ENCODE data around the gene KDM2B.
A peak's percentile ranks its signal among the peaks of the same experiment; 100 is the strongest.
"Not testable (repeated sequence)": the region's sequence is repeated elsewhere in the genome, so short reads cannot be mapped to it uniquely, and the experiment has no call there.

KDM2B gene

DNA sequence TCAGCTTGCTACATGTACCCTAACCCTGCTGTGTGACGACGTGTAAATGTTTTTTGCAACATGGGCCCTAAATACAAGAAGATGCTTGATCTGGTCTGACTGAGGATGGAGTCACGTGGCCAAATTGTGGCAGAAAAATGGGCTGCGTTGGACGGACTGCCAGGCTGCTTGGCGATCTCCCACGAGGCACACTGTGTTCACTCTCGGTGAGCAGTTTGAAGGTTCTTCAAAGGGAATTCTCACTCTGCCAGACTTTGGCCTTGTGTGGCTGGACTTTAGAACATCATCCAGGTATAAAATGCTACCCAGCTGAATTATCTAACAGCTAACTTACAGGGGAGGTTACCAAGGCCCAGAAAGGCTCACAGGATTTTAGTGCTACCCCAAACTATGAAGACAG, 85.1 kb downstream of the KDM2B start:
- no peak for DNase-seq

- no peak for DNase-seq
Observed at GRCh38 chr12:121494093-121494787, 86.6 kb downstream of the KDM2B start.

GRCh38 chr12:121490401-121491281, 90.2 kb downstream of the KDM2B start:
- no peak for DNase-seq

- no peak for DNase-seq
Observed at GRCh38 chr12:121489874-121490273, 90.9 kb downstream of the KDM2B start.

DNA sequence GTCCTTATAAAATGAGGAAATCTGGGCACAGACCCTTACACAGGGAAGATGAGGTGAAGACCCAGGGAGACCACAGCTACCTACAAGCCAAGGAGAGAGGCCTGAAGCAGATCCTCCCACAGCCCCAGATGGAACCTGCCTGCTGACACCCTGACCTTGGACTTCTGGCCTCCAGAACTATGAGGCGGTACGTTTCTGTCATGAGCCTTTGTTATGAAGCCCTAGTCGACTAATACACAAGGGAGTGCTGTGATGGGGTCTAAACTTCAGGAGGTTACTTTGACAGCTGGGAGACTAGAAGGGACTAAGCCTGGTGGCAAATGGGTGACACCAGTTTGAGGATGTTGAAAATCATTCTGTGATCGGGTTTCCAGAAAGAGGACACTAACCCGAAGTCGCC, 95.9 kb downstream of the KDM2B start:
- DNase-seq, result no peak

DNA sequence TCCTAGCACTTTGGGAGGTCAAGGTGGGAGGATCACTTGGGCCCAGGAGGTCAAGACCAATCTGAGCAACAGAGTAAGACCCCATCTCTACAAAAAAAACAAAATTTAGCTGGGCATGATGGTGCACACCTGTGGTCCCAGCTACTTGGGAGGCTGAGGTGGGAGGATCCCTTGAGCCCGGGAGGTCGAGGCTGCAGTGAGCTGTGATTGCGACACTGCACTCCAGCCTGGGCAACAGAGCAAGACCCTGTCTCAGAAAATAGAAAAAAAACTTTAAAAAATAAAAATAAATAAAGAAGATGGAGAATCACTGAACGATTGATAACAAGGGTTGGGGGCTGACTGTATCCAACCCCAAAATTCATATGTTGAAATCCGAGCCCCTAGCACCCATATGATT, 96.3 kb downstream of the KDM2B start:
- not testable (repeated sequence) for DNase-seq

- DNase-seq, result no peak
Observed at GRCh38 chr12:121483949-121484348, 96.9 kb downstream of the KDM2B start.

GRCh38 chr12:121476477-121476876, 104.3 kb downstream of the KDM2B start:
- no peak for DNase-seq

DNA sequence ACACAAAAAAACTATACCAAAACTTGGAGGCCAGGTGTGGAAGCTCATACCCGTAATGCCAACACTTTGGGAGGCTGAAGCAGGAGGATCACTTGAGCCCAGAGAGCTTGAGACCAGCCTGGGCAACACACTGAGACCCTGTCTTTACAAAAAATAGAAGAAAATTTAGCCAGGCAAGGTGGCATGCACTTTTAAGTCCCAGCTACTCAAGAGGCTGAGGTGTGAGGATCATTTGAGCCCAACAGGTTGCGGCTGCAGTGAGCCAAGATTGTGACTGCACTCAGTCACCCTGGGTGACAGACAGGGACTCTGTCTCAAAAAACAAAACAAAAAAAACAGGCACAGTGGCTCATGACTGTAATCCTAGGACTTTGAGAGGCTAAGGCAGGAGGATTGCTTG, 105.5 kb downstream of the KDM2B start:
- DNase-seq, result no peak

DNA sequence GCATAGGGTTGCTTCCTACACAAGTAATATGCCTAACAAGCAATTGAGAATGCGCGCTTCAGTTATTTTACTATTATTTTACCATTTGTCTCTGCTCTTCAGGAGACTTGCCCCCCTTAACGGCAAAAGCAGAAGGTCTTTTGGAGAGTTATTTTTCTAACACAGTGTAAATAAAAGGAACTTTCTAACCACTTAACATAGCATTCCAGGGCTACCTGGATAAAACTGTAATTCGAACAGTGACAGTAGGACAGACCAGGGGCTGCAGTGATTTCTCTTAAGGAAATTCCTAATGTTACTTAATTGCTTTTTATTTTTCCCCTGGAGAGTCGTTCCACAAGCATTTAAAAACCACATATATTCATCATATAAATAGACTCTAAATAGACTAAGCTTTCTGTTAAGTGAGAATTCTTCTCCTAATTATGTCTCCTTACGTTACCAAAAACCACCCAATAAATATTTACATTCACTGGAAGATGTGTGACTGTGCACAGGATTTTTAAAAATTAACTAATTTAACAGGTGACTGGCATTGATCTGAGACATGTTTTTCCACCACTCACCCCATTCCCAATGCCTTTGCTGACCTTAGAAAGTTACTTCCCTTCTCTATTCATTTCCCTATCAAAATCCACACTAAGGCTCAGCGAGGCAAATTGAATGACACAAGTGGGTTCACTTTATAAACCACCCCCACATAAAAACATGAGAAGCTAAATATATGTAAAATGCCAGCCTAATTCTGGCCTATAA, 108.5 kb downstream of the KDM2B start:
- DNase-seq, result no peak

- DNase-seq, result no peak
Observed at GRCh38 chr12:121470751-121471150, 110.1 kb downstream of the KDM2B start.

GRCh38 chr12:121468499-121468801, 112.4 kb downstream of the KDM2B start:
- DNase-seq, result no peak

- no peak for DNase-seq
Observed at GRCh38 chr12:121467638-121468498, 113.0 kb downstream of the KDM2B start.

DNA sequence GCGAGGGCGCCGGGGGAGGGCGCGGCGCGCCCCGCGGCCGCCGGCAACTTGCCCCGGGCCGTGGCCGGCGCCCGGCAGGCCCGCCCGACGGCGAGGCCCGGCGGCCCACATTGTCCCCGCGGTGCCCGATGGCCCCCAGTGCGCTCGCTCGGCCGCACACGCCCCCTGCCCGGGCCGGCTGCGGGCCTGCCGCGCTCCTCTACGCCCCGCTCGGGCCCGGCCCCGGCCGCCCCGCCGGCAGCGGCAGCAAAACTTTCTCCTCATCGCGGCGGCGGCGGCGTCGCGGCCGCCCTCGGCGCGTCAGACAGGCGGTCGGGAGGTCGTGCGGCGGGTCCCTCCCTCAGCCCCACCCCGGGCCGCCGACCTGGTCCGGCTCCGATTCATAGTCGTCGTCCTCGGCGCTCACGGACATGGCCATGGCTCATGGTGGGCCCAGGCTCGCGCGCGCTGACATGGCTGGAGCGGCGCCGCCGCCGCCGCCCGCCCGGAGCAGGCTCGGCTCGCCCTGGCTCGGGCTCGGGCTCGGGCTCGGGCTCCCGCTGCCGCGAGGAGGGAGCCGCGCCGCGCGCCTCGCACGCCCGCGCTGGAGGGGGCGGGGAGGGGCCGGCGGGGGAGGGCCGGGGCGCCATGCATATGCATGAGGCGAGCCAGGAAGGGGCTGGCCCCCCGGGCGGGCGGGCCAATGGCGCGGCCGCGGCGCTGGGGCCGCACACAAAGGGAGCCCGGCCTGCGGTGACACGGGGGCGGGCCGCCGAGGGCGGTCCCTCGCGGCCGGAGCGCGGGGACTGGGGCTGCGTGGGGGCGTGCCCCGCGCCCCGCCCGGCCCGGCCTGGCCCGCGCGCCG, 113.8 kb downstream of the KDM2B start:
- peak; percentile 90 for DNase-seq

DNA sequence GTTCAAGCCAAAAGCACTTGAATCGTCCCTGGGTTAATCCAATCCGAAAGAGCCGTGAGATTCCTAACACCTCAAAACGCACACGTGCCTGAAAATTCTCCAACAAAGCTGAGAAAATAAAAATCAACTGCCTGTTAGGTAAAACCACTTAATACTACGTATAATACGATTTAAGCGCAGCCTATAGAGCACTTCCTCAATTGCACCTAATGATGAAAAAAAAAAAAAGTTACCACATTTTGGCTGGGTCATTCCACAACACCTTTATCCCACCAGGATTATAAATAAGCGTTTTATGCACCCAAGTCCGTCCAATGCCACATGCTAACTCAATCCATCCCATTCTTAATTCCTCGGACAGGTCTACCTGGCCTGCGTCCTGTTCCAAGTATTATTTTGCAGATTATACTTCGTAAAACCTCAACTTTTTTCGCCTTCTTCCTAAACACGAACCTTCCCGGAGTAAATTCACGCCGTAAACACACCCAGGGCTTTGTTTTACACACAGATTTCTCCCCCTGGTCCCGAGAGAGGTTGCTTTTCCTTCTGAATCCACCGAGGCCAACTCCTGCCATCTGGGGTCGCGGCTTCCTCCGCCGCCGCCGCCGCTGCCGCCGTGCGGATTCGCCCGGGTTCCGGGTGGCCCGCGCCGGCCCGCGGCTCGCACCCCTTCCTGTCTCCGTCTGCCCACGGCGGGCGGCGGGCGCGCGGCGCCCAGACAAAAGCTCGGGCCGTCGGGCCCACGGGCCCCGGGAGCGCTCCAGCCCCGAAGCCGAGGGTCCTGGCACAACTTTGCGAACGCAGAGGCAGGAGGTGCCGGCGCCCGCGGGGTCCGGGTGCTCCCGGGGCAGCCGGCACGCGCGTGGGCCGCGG, 114.7 kb downstream of the KDM2B start:
- DNase-seq, result peak; percentile 37

DNA sequence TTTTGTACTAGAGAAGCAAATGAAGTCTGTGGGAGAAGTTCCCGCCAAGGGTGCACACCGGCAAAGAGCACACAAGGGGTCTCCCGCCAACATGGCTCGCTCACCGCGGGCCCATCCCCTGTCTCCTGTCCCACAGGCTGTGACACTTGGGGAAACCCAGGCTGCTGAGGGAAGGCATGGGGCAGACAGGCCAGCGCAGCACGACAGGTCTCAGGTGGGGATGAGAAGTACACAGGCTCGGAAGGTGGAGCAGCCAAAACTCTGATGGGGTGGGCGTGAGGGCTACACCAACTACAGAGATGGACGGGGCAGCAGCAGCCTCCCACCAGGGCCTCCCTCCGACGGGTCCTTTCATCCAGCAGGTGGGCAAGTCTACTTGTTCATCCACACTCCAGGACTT, 116.5 kb downstream of the KDM2B start:
- no peak for DNase-seq

DNA sequence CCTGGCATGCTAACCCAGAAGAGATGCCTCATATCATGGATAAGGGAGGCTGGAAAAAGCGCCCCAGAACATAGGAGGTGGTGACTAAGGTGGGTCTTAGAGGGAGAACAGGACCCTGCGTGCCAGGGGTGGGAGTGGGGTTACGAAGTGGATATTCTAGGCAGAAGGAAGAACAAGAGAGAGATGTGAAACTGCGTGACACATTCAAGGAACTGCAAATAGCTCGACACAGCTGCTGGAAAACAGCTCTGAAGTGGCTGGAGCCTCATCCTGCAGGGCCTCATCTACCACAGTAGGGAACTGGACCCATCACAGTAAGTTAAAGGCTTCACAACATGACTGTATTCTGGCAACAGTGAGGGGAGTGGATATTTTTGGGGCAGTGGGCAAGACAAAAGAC, 119.8 kb downstream of the KDM2B start:
- no peak for DNase-seq

DNA sequence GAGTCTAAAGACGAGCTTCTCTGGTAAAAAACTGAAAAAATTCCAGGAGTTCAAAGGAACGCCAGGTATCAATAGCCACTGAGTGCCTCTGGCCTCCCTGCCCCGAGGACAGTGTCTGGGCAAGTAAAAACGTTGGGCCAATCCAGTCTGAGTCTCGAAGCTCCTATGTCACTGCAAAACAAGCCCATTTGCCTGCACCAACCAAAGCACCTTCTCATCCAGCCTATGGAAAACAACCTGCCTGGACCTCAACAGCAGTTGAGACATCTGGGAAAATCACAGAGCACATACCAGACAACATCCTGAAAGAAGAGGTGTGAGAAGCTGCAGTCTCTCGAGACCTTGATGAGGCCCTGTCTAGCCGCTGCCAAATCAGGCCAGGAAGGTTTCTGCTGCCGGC, 124.3 kb downstream of the KDM2B start:
- DNase-seq, result no peak

DNA sequence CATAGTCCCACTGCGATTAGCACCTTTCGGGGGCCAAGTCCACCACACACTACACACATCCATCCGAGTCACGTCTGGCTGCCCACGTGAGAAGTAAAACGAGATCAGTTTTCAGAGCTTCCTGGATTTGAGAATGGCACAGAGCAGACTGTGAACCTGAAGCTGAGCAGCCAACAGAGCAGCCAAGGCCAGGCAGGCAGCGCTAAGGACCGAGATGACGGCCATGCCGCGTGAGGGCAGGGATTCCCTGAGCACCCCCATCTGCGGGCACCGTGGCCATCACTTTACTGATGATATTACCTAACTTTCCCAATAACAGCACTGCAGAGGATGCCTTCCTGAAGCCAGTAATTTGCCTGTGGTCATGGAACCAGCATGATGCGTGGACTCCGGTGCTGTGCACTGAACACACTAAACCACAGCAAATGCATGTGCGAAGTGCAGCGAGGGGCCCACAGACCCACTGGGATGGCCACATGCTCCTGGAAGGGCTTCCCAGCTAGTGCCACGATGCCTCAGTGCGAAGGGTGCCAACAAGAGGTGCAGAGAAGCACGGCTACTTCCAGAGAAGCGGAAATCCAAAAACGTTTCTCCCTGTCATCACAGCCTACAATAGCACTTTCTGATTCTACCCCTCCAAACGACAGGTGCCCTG, 124.9 kb downstream of the KDM2B start:
- DNase-seq, result no peak

DNA sequence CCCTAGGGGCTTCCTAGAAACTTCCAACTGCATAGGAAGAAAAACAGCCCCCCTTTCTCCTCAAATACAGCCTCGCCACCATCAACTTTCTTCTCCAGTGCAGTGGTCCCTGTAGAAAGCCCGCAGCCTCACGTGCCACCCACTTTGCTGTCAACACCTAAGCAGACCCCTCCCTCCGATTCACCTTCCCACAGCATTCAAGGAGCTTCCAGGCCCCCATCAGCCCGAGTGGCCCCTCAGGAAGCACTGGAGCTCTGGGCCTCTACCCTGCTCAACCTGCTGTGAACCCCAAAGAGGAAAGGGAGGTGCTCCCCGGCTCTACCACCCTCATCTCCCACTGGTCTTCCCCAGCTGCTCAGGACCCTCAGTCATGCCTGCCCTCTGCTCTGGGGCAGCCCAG, 125.9 kb downstream of the KDM2B start:
- DNase-seq, result no peak
